A673 (cell line): ENCODE measurements around the gene CCIN. TPM values are rescaled to one million over a fixed set of nuclear protein-coding genes. Genes with fewer than 3 reads are reported as not detected.
"Not testable (repeated sequence)": the region's sequence is repeated elsewhere in the genome, so short reads cannot be mapped to it uniquely, and the experiment has no call there.

ENCODE experiments used
- BruUV-seq: library from RNA; stranded (reverse); fragments of 400-500 nt; replicated peaks from 2 replicates; lab custom pipeline; 2021; lab: Mats Ljungman, UMichigan
- CTCF ChIA-PET: fragments of 300-600 bp; sonication (Branson Sonifier 250); formaldehyde crosslinking; loops from one replicate; lab custom pipeline; 2022; ENCODE audit warnings: antibody characterized with exemption; lab: Charles Lee
- POLR2A ChIA-PET: fragments of 300-600 bp; sonication (Branson Sonifier 250); formaldehyde crosslinking; loops from one replicate; lab custom pipeline; 2022; ENCODE audit warnings: antibody characterized with exemption; ENCODE audit not compliant: low non-redundant PET; lab: Charles Lee
- DNase-seq: peaks from one replicate; pipeline ENCODE4 v3.0.0-alpha.2; 2015; ENCODE audit warnings: low spot score
- H3K27ac ChIP-seq: fragments of 200-600 bp; sonication (generic); 2 replicates; pipeline ENCODE4 v1.5.1; 2016; ENCODE audit warnings: mixed run types, low read depth, mild to moderate bottlenecking, mixed read lengths, antibody characterized with exemption, low read length; ENCODE audit not compliant: poor library complexity, severe bottlenecking
- H3K27me3 ChIP-seq: fragments of 200-600 bp; sonication (generic); replicated peaks from 2 replicates; pipeline ENCODE4 v1.6.1; 2017; ENCODE audit warnings: mixed run types, low read depth, mild to moderate bottlenecking, mixed read lengths, antibody characterized with exemption, low read length; ENCODE audit not compliant: insufficient read depth, poor library complexity
- H3K36me3 ChIP-seq: fragments of 200-600 bp; sonication (generic); 2 replicates; pipeline ENCODE4 v1.6.1; 2016; ENCODE audit warnings: mixed run types, mild to moderate bottlenecking, mixed read lengths, antibody characterized with exemption, low read length; ENCODE audit not compliant: insufficient read depth, poor library complexity, severe bottlenecking
- H3K4me1 ChIP-seq: fragments of 200-600 bp; sonication (generic); 2 replicates; pipeline ENCODE4 v1.6.1; 2017; ENCODE audit warnings: mixed run types, mild to moderate bottlenecking, mixed read lengths, antibody characterized with exemption, low read length; ENCODE audit not compliant: insufficient read depth, poor library complexity, severe bottlenecking
- H3K4me3 ChIP-seq: fragments of 200-600 bp; sonication (generic); 2 replicates; pipeline ENCODE4 v1.5.1; 2016; ENCODE audit warnings: low read depth, mixed run types, mild to moderate bottlenecking, mixed read lengths, low read length; ENCODE audit not compliant: poor library complexity, severe bottlenecking
- H3K9me3 ChIP-seq: fragments of 200-600 bp; sonication (generic); 2 replicates; pipeline ENCODE4 v1.6.1; 2016; ENCODE audit warnings: mixed run types, low read depth, mild to moderate bottlenecking, mixed read lengths, antibody characterized with exemption, low read length; ENCODE audit not compliant: poor library complexity, severe bottlenecking
- CTCF ChIP-seq: fragments of 300-800, 200-600 bp; sonication (generic); conservative IDR thresholded peaks from 2 replicates; pipeline ENCODE4 v1.5.1; 2017; ENCODE audit warnings: low read depth, mild to moderate bottlenecking, antibody characterized with exemption, low read length, moderate library complexity, mixed read lengths
- EZH2 ChIP-seq: fragments of 200-600 bp; sonication (generic); IDR thresholded peaks from 2 replicates; pipeline ENCODE4 v1.6.1; 2017; ENCODE audit warnings: borderline replicate concordance, low read depth, mild to moderate bottlenecking, mixed read lengths, antibody characterized with exemption, low read length; ENCODE audit not compliant: poor library complexity, severe bottlenecking
- intact Hi-C: fragments of 100-400 bp; cut with micrococcal nuclease; formaldehyde crosslinking; loops from one replicate; pipeline ENCODE4 v1.10.0; 2022; ENCODE audit not compliant: unreplicated experiment
- total RNA-seq: library from RNA; stranded (reverse); gene quantifications from 2 replicates; pipeline ENCODE4 v1.2.3, GENCODE V29; 2021

CCIN gene
- total RNA-seq, 1 experiment from 2014 or later = not detected

- ChIA-PET POLR2A (no interaction called here), CTCF (no interaction called here)
- no peak for DNase-seq
- no peak overlapping the region for H3K27ac ChIP-seq
- no TSS peak for BruUV-seq
- H3K4me3 ChIP-seq = no peak overlapping the region
- H3K9me3 ChIP-seq = no peaks in the 10 kb centered on the region
- peaks cover 11% of the 10 kb centered on the region for H3K4me1 ChIP-seq
- TF ChIP-seq EZH2 (no peak), CTCF (no peak)
- no peaks in the 10 kb centered on the region for H3K27me3 ChIP-seq
- no peaks in the 10 kb centered on the region for H3K36me3 ChIP-seq
- intact Hi-C loops = no loop called here
These were observed 10.3 kb upstream of the CCIN start for GRCh38 chr9:36158917-36159316.

- H3K4me1 ChIP-seq, H3K4me3 ChIP-seq, CTCF ChIA-PET, intact Hi-C loops, BruUV-seq, H3K27me3 ChIP-seq, H3K9me3 ChIP-seq, H3K36me3 ChIP-seq, H3K27ac ChIP-seq, POLR2A ChIA-PET, DNase-seq: not testable (repeated sequence)
These were observed 9.7 kb upstream of the CCIN start for GRCh38 chr9:36159509-36159908.

GRCh38 chr9:36160126-36160525 lies 9.1 kb upstream of the CCIN start:
- H3K4me1 ChIP-seq, H3K36me3 ChIP-seq, intact Hi-C loops, H3K27me3 ChIP-seq, H3K9me3 ChIP-seq, DNase-seq, H3K4me3 ChIP-seq, CTCF ChIA-PET, POLR2A ChIA-PET, H3K27ac ChIP-seq, BruUV-seq: not testable (repeated sequence)

- no peaks in the 10 kb centered on the region for H3K9me3 ChIP-seq
- no peak overlapping the region for H3K27ac ChIP-seq
- CTCF ChIA-PET = interaction anchor here (0.6 kb wide), 1 partner anchor 207 kb away, joined by 7 read pairs; no protein-coding TSS in a partner anchor
- H3K4me1 ChIP-seq = peaks cover 6% of the 10 kb centered on the region
- no TSS peak for BruUV-seq
- TF ChIP-seq EZH2 (no peak), CTCF (no peak)
- no peak for DNase-seq
- intact Hi-C loops = no loop called here
- H3K27me3 ChIP-seq = no peaks in the 10 kb centered on the region
- H3K4me3 ChIP-seq = no peak overlapping the region
- POLR2A ChIA-PET = no interaction called here
- H3K36me3 ChIP-seq = no peaks in the 10 kb centered on the region
These were observed 8.0 kb upstream of the CCIN start for GRCh38 chr9:36161187-36161586.
